Neural progenitor cell (in vitro differentiated cells): Measurements from ENCODE around the gene MPHOSPH8.

Experiments
- EZH2 ChIP-seq: fragments of 200-600 bp; sonication (generic); IDR thresholded peaks from 2 replicates; pipeline ENCODE4 v1.6.1; 2017; ENCODE audit warnings: antibody characterized with exemption, mild to moderate bottlenecking, moderate library complexity
- EZH2phosphoT487 ChIP-seq: fragments of 200-600 bp; sonication (generic); IDR thresholded peaks from 2 replicates; pipeline ENCODE4 v1.6.1; 2017; ENCODE audit warnings: antibody characterized with exemption
- TF ChIP-seq, protein P1 (sequence below): fragments of 200-600 bp; sonication (generic); IDR thresholded peaks from 2 replicates; pipeline ENCODE4 v1.5.1; 2017; ENCODE audit warnings: antibody characterized with exemption, mild to moderate bottlenecking

DNA sequence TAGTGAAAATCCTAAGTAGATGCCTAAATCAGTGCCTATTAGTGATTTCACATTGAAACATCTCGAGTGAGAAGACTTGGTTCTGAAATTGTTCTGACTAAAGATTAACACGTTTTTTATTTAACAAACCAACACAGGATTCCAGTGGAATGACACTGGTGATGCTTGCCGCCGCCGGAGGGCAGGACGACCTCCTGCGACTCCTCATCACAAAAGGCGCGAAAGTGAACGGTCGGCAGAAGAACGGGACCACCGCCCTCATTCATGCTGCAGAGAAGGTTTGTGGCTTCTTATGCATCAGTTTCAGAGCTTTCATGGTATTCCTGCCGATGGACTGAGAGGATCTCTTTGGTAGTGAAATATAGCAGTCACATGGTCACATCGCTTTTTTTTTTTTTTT is 28.1 kb downstream of the MPHOSPH8 start:
- TF ChIP-seq EZH2 (no peak), EZH2phosphoT487 (no peak)
- TF ChIP-seq, protein P1, sequence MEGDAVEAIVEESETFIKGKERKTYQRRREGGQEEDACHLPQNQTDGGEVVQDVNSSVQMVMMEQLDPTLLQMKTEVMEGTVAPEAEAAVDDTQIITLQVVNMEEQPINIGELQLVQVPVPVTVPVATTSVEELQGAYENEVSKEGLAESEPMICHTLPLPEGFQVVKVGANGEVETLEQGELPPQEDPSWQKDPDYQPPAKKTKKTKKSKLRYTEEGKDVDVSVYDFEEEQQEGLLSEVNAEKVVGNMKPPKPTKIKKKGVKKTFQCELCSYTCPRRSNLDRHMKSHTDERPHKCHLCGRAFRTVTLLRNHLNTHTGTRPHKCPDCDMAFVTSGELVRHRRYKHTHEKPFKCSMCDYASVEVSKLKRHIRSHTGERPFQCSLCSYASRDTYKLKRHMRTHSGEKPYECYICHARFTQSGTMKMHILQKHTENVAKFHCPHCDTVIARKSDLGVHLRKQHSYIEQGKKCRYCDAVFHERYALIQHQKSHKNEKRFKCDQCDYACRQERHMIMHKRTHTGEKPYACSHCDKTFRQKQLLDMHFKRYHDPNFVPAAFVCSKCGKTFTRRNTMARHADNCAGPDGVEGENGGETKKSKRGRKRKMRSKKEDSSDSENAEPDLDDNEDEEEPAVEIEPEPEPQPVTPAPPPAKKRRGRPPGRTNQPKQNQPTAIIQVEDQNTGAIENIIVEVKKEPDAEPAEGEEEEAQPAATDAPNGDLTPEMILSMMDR, result no peak
